ENCODE measurements around the gene DNHD1.

The DNHD1 gene

GRCh38 chr11:6608726-6609501 is 111.8 kb downstream of the DNHD1 start:
- no peak for DNase-seq (ENCODE audit: low read depth)
- H3K4me3 ChIP-seq (ENCODE audit: control insufficient read depth, low read depth, low read length), result no peak overlapping the region
- TF ChIP-seq CTCF (IDR thresholded peaks at IDR 0.05; ENCODE audit: control insufficient read depth, insufficient read depth, low read depth, low read length, missing control alignments), result no peak

- no peak for TF ChIP-seq CTCF (IDR thresholded peaks at IDR 0.05; ENCODE audit: control insufficient read depth, insufficient read depth, low read depth, low read length, missing control alignments)
- no peak for DNase-seq (ENCODE audit: low read depth)
- H3K4me3 ChIP-seq (ENCODE audit: control insufficient read depth, low read depth, low read length), result no peak overlapping the region
These were observed 112.5 kb downstream of the DNHD1 start for GRCh38 chr11:6609502-6610015.

GRCh38 chr11:6610591-6610990 is 113.5 kb downstream of the DNHD1 start:
- no peak for TF ChIP-seq CTCF (IDR thresholded peaks at IDR 0.05; ENCODE audit: control insufficient read depth, insufficient read depth, low read depth, low read length, missing control alignments)
- no peak for DNase-seq (ENCODE audit: low read depth)
- H3K4me3 ChIP-seq (ENCODE audit: control insufficient read depth, low read depth, low read length), result peak overlapping the region; percentile 65

GRCh38 chr11:6611092-6611962 is 114.2 kb downstream of the DNHD1 start:
- DNase-seq (ENCODE audit: low read depth), result no peak
- no peak for TF ChIP-seq CTCF (IDR thresholded peaks at IDR 0.05; ENCODE audit: control insufficient read depth, insufficient read depth, low read depth, low read length, missing control alignments)
- H3K4me3 ChIP-seq (ENCODE audit: control insufficient read depth, low read depth, low read length), result peak overlapping the region; percentile 65

- TF ChIP-seq CTCF (IDR thresholded peaks at IDR 0.05; ENCODE audit: control insufficient read depth, insufficient read depth, low read depth, low read length, missing control alignments), result no peak
- DNase-seq (ENCODE audit: low read depth), result no peak
- peak overlapping the region; percentile 65 for H3K4me3 ChIP-seq (ENCODE audit: control insufficient read depth, low read depth, low read length)
These were observed 114.8 kb downstream of the DNHD1 start for GRCh38 chr11:6611963-6612212.

- peak within 1 kb of the TSS; percentile 65 for H3K4me3 ChIP-seq (ENCODE audit: control insufficient read depth, low read depth, low read length)
- peak; percentile 86 for DNase-seq (ENCODE audit: low read depth)
- peak; percentile 60 for TF ChIP-seq CTCF (IDR thresholded peaks at IDR 0.05; ENCODE audit: control insufficient read depth, insufficient read depth, low read depth, low read length, missing control alignments)
These were observed 115.3 kb downstream of the DNHD1 start, which contains the start of gene TAF10 for GRCh38 chr11:6612213-6613041. TAF10 (minus strand) TSS chr11:6612216; CDS start chr11:6612189, 27 bp downstream.

All from AG09309 (cell line).